Heart left ventricle (tissue), 13 donors: Measurements from ENCODE around the gene CLEC2B.

Experiments used
- CTCF ChIP-seq, 12 donors: fragments of 200-600 bp; sonication (generic) in 4 of 12; IDR thresholded peaks; one replicate each; pipeline versions ENCODE4 v1.5.0 to v1.8.0; 2018 to 2022; ENCODE audit warnings: antibody characterized with exemption in 12 of 12, mild to moderate bottlenecking in 5 of 12
- POLR2A ChIP-seq, 2 donors: fragments of 450-650 bp; IDR thresholded peaks; one replicate each; pipeline ENCODE4 v1.6.1; 2017; ENCODE audit warnings: antibody characterized with exemption in 2 of 2, mild to moderate bottlenecking in 2 of 2, moderate library complexity in 2 of 2
- donor health status: ischemic (EF 13 %, LVEDD 7.1; RV severe dilation, severe dysfunction).
- donor health status: DM: no; HTN: yes; CAD: no.
- donor health status: DM: no; HTN: no; CAD: no.
- donor health status: ischemic (EF 25% LVEDD 6.9; RV normal size, moderate dysfunction).
- donor health status: ischemic (EF 25% LVEDD 5.7; RV mildly dilated, moderate dysfunction).
- donor health status: ischemic (EF 35%, LVEDD 5.7; RV mildly dilated, moderate dysfunction).
- donor health status: nonischemic (EF 11% LVEDD 7.7; RV severe dilation, severe dysfunction).
- donor health status: DM: yes; HTN: yes; CAD: no.
- donor health status: PGD.
- donor health status: ischemic (EF 29% LVEDD 5.4; RV normal size, mild dysfunction).
- donor health status: nonischemic (EF 23%, LVEDD 6.1; RV moderate dilation, normal function).

GRCh38 chr12:9872162-9872561 is 3.0 kb upstream of the CLEC2B start:
- TF ChIP-seq CTCF (IDR thresholded peaks at IDR 0.05) (no peak), POLR2A (IDR thresholded peaks at IDR 0.05) (no peak)
